Measurements from ENCODE around the gene SNED1. TPM values are rescaled to one million over a fixed set of nuclear protein-coding genes. Genes with fewer than 3 reads are reported as not detected.

SNED1 gene
- total and polyA plus RNA-seq, 5 experiments from 2014 or later = 0.60 to 99.9 (median 3.0) TPM

DNA sequence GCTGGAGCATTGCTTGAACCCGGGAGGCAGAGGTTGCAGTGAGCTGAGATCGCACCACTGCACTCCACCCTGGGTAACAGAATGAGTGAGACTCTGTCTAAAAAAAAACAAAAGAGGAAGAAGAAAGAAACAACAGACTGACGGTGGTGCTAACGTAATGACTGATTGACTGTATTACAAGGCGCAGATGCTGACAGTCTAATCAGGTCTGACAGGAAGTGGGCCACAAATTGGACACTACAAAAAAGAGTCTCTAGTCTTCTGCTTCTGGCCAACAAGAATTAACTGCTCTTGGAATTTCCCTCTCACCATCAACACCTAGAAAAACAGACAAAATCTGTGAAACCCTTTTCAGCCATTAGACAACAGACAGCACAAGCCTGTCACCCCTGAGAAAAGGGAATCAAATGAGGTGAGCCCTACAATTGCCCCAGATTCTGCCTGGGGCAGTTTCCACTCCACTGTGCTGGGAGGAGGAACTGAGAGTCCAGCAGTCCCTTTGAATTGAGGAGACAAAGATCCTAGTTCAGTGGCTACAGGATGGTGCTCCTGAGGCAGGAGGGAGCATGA, 43.3 kb downstream of the SNED1 start:
- H3K4me1 Mint-ChIP-seq = peaks cover 5 to 38% (median 19%) of the 10 kb centered on the region in 4 donors

GRCh38 chr2:241043581-241043980, 45.2 kb downstream of the SNED1 start:
- DNase-seq = no peak

More for the DNA sequence above, 43.3 kb downstream of the SNED1 start:
- no peaks in the 10 kb centered on the region for H3K27me3 Mint-ChIP-seq
- H3K4me3 Mint-ChIP-seq = peak overlapping the region in 2 of 10 donors; percentile 16 to 37
- peak in 1 of 10 donors; percentile 18 for DNase-seq
- POLR2A ChIA-PET = no interaction called here
- H3K9me3 Mint-ChIP-seq = peaks cover 0 to 11% (median 0%) of the 10 kb centered on the region in 9 donors
- peak overlapping the region in 9 of 10 donors; percentile 53 to 88 (median 66) for H3K27ac Mint-ChIP-seq
- peak; percentile 29 to 32 for ATAC-seq
- H3K36me3 Mint-ChIP-seq = peaks cover 0 to 37% (median 30%) of the 10 kb centered on the region in 3 donors

GRCh38 chr2:241047253-241048010, 49.0 kb downstream of the SNED1 start:
- DNase-seq (no peak), ATAC-seq (no peak)
- peaks cover 0 to 34% (median 20%) of the 10 kb centered on the region in 3 donors for H3K36me3 Mint-ChIP-seq
- H3K4me1 Mint-ChIP-seq = peaks cover 0 to 8% (median 3%) of the 10 kb centered on the region in 4 donors
- no peaks in the 10 kb centered on the region for H3K27me3 Mint-ChIP-seq
- H3K4me3 Mint-ChIP-seq = no peak overlapping the region
- peaks cover 0 to 11% (median 0%) of the 10 kb centered on the region in 9 donors for H3K9me3 Mint-ChIP-seq
- POLR2A ChIA-PET = interaction anchor here (0.6 kb wide), 1 partner anchor 58 kb away, joined by 3 read pairs; no protein-coding TSS in a partner anchor
- no peak overlapping the region for H3K27ac Mint-ChIP-seq

More at GRCh38 chr2:241043581-241043980, 45.2 kb downstream of the SNED1 start:
- POLR2A ChIA-PET = no interaction called here
- H3K4me1 Mint-ChIP-seq = peaks cover 0 to 31% (median 10%) of the 10 kb centered on the region in 4 donors
- no peaks in the 10 kb centered on the region for H3K27me3 Mint-ChIP-seq
- peak overlapping the region in 3 of 10 donors; percentile 35 to 68 (median 51) for H3K27ac Mint-ChIP-seq
- no peak for ATAC-seq
- no peak overlapping the region for H3K4me3 Mint-ChIP-seq
- H3K36me3 Mint-ChIP-seq = peaks cover 0 to 37% (median 30%) of the 10 kb centered on the region in 3 donors
- H3K9me3 Mint-ChIP-seq = peaks cover 0 to 11% (median 0%) of the 10 kb centered on the region in 9 donors

GRCh38 chr2:241048149-241048948, 49.9 kb downstream of the SNED1 start:
- H3K9me3 Mint-ChIP-seq = peaks cover 0 to 11% (median 0%) of the 10 kb centered on the region in 9 donors
- POLR2A ChIA-PET = interaction anchor here (0.9 kb wide), 1 partner anchor 101 kb away, joined by 3 read pairs; the partner anchor contains the start of gene PASK
- DNase-seq (peak in 1 of 10 donors; percentile 58), ATAC-seq (no peak)
- H3K27ac Mint-ChIP-seq = no peak overlapping the region
- peaks cover 0 to 26% (median 11%) of the 10 kb centered on the region in 3 donors for H3K36me3 Mint-ChIP-seq
- no peaks in the 10 kb centered on the region for H3K27me3 Mint-ChIP-seq
- peaks cover 0 to 4% (median under 1%) of the 10 kb centered on the region in 4 donors for H3K4me1 Mint-ChIP-seq
- H3K4me3 Mint-ChIP-seq = no peak overlapping the region

DNA sequence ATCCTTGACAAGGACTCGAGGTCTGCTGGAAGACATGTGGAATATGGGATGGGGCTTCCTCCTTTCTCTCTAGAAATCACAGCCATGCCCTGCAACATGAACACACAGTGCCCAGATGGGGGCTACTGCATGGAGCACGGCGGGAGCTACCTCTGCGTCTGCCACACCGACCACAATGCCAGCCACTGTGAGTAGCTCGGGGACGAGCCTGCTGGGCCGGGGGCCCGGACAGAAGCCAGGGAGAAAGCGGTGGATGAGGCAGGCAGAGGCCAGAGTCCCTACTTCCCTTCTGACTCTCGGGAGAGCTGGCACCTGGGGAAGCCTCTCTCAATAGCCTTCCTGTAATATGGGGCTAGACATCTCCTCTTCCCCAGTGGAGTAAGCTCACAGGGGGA, 50.5 kb downstream of the SNED1 start:
- H3K27ac Mint-ChIP-seq = no peak overlapping the region
- POLR2A ChIA-PET = interaction anchor here (0.6 to 0.9 kb wide), 2 partner anchors 37 to 101 kb away, joined by 3 to 6 read pairs; partner anchors contain the start of gene PASK
- no peak overlapping the region for H3K4me3 Mint-ChIP-seq

GRCh38 chr2:241049739-241050623, 51.6 kb downstream of the SNED1 start:
- peaks cover 0 to 32% (median 5%) of the 10 kb centered on the region in 3 donors for H3K36me3 Mint-ChIP-seq
- peaks cover 0 to 4% (median 0%) of the 10 kb centered on the region in 4 donors for H3K4me1 Mint-ChIP-seq
- no peak overlapping the region for H3K4me3 Mint-ChIP-seq
- H3K27me3 Mint-ChIP-seq = no peaks in the 10 kb centered on the region
- DNase-seq (peak in 2 of 10 donors; percentile 6 to 51), ATAC-seq (no peak)
- POLR2A ChIA-PET = interaction anchor here (0.6 kb wide), 1 partner anchor 36 kb away, joined by 6 read pairs; no protein-coding TSS in a partner anchor
- H3K9me3 Mint-ChIP-seq = peaks cover 0 to 9% (median 0%) of the 10 kb centered on the region in 9 donors
- H3K27ac Mint-ChIP-seq = no peak overlapping the region

More for the DNA sequence above, 50.5 kb downstream of the SNED1 start:
- DNase-seq (no peak), ATAC-seq (no peak)
- peaks cover 0 to 4% (median 0%) of the 10 kb centered on the region in 4 donors for H3K4me1 Mint-ChIP-seq
- H3K27me3 Mint-ChIP-seq = no peaks in the 10 kb centered on the region
- peaks cover 0 to 11% (median 0%) of the 10 kb centered on the region in 9 donors for H3K9me3 Mint-ChIP-seq
- H3K36me3 Mint-ChIP-seq = peaks cover 0 to 26% (median 9%) of the 10 kb centered on the region in 3 donors

DNA sequence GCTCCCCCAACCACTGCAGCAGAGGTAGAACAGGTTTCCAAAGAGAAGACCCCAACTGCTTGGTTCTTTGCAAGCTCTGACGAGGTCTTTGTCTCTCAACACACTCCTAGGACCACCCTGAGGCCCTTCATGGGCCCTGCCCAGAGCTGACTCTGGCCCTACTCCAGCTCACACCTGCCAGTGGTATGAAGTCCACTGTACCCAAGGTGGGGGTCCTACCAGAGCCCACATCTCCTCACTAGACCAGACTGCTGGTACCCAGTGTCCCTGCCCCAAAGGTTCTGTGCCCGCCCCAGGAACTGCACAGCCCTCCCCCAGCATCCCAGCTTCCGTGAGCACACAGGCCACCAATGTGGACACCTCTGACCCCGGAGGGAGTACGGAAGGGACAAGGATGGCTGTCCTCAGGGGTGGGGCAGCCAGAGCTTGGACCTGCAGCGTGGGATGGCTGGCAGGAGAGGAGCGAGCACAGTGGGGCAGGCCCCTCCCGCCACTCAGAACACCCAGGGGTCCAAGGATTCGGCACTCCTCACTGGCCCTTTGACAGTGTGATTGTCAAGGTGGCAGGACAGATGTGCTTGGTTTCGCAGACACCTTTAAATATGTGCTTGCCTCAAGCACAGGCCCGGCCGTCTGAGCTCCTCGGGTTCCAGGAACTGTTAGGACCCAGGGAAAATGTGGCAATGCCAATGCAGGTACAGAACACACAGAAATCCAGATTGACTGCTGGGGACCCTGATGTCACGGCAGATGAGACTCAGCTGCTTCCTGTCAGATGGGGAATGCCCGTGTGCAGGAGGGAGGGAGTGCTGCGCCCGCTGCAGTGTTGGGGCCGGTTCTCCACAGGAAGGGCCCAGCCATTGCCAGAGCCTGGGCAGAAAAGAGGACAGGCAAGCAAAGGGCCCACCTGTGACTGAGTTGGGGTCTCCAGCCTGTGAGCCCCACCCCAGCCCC, 52.5 kb downstream of the SNED1 start:
- Mint-ChIP-seq H3K4me3 (no peak overlapping the region), H3K4me1 (peaks cover 0 to 4% (median 0%) of the 10 kb centered on the region in 4 donors), H3K27me3 (no peaks in the 10 kb centered on the region), H3K36me3 (peaks cover 0 to 28% (median 2%) of the 10 kb centered on the region in 3 donors), H3K9me3 (no peaks in the 10 kb centered on the region), H3K27ac (peak overlapping the region in 6 of 10 donors; percentile 5 to 62 (median 15))
- POLR2A ChIA-PET = no interaction called here
- DNase-seq = peak in 1 of 10 donors; percentile 63
- ATAC-seq = peak; percentile 52 to 72

GRCh38 chr2:241051578-241052487, 53.4 kb downstream of the SNED1 start:
- peak overlapping the region in 3 of 10 donors; percentile 5 to 16 (median 7) for H3K27ac Mint-ChIP-seq
- peaks cover 0 to 25% (median 2%) of the 10 kb centered on the region in 3 donors for H3K36me3 Mint-ChIP-seq
- peaks cover 0 to 6% (median under 1%) of the 10 kb centered on the region in 4 donors for H3K4me1 Mint-ChIP-seq
- ATAC-seq = no peak
- no peaks in the 10 kb centered on the region for H3K9me3 Mint-ChIP-seq
- no peaks in the 10 kb centered on the region for H3K27me3 Mint-ChIP-seq
- POLR2A ChIA-PET = no interaction called here
- DNase-seq = no peak
- no peak overlapping the region for H3K4me3 Mint-ChIP-seq

- no peak overlapping the region for H3K4me3 Mint-ChIP-seq
- no peaks in the 10 kb centered on the region for H3K9me3 Mint-ChIP-seq
- DNase-seq (peak in 1 of 10 donors; percentile 5), ATAC-seq (no peak)
- no peaks in the 10 kb centered on the region for H3K27me3 Mint-ChIP-seq
- H3K36me3 Mint-ChIP-seq = peaks cover 0 to 25% (median 2%) of the 10 kb centered on the region in 3 donors
- POLR2A ChIA-PET = interaction anchor here (1.2 to 1.4 kb wide), 2 partner anchors 11 to 43 kb away, joined by 3 to 4 read pairs; no protein-coding TSS in a partner anchor
- H3K4me1 Mint-ChIP-seq = peaks cover 0 to 6% (median 2%) of the 10 kb centered on the region in 4 donors
- peak overlapping the region in 1 of 10 donors; percentile 71 for H3K27ac Mint-ChIP-seq
These were observed 54.4 kb downstream of the SNED1 start for GRCh38 chr2:241052677-241053360.
